Activated T-cell treated with anti-CD3 and anti-CD28 coated beads for 24 hours (primary cell): ENCODE results near the gene XCR1.

Source experiments
- DNase-seq: peaks from one replicate; pipeline ENCODE4 v3.0.0-alpha.2; 2020; ENCODE audit warnings: low read depth

XCR1 gene

DNA sequence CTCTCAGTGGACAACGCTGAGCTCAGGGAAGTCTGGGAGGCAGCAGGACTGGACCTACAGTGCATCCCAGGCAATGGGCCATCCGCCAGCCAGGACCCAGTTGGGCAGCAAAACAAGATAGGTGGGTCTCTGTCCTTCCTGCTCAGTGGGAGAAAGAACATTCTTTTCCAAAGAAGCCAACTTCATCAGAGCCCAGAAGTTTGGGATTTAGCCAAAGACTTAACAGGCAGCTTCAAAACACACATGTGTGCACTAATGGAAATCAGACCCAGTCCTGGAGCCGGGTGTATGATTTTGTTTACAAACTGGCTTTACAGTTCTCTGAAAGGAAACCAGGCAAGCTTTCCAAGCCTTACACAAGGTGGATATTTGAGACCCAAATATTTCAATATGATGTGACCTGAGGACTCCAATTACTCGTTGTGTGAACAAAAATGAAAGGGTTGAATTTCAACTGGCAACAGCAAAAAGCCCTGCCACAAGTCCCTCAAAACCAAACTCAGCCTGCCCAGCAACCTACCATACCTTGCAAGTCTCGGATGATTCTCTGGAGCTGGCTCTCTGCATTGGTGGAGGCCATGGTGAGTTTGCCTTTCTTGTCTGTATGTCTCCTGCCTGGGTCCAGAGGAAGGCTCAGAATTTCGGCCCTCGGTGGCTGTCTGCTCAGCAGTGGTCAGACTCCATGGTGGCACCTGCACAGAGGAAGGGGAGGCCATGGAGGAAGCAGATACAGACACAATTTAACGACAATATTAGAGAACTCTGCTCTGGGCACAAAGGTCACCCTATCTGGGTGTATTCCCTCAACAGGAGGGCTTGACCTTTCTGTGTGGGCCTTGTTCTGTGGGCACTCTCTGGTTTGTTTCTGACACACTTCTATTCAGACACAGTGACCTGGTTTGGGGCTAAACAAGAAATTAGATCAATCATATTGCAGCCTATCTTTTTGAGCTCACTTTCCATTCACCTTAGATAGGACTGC lies 42.7 kb downstream of the XCR1 start:
- no peak for DNase-seq

GRCh38 chr3:45983770-45984169 lies 43.5 kb downstream of the XCR1 start:
- no peak for DNase-seq

DNA sequence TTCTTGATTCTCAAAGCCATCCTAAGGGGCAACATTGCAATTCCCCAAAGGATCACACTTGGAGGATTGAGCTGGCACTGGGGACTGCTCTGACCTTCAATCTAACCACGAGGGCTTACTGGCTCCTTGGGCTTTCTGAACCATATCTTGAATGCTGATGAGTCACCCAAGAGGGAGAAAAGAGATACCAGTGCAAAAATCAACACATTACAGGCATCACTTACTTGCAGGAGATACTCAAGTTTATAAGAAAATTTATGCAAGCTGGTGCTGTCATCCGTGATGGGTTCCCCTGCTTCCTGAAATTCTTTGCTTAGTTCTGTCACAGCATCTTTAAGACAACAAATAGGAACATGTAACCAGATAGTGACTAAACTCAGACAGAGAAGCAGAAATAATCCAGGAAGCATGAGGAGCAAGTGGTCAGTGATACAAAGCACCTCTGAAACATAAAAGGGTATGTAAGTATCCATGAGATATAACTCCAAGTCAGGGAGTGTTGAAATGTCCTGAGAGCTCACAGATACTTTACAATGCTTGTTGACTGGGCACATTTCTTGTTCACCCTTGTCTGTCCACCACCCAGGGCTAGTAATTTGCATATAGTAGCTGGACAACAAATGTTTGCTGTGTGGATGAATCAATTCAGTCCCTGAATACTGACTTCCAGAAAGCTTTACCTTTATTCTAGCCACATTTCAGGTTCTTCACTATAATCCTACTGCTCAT lies 45.8 kb downstream of the XCR1 start:
- no peak for DNase-seq

GRCh38 chr3:45980819-45981218 lies 46.5 kb downstream of the XCR1 start:
- DNase-seq: no peak

GRCh38 chr3:45980229-45980813 lies 47.0 kb downstream of the XCR1 start:
- DNase-seq: no peak

DNA sequence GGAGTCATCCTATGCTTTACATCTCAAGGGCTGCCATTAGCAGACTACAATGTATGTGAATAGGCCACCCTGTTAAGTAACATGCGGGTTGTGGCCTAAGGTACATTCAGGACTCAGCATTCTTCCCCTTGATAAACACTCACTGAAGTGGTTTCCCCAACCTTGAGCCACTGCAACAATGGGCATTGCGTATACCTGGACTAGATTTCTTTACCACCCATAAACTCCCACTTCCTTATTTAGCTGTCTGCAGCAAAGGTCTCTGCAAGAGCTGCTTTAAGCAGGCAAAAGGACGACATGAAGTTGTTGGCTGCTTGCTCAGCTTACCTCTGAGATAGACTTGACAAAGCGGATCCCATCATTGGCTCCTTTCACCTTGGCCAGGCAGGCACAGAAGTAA lies 47.9 kb downstream of the XCR1 start:
- DNase-seq: no peak

DNA sequence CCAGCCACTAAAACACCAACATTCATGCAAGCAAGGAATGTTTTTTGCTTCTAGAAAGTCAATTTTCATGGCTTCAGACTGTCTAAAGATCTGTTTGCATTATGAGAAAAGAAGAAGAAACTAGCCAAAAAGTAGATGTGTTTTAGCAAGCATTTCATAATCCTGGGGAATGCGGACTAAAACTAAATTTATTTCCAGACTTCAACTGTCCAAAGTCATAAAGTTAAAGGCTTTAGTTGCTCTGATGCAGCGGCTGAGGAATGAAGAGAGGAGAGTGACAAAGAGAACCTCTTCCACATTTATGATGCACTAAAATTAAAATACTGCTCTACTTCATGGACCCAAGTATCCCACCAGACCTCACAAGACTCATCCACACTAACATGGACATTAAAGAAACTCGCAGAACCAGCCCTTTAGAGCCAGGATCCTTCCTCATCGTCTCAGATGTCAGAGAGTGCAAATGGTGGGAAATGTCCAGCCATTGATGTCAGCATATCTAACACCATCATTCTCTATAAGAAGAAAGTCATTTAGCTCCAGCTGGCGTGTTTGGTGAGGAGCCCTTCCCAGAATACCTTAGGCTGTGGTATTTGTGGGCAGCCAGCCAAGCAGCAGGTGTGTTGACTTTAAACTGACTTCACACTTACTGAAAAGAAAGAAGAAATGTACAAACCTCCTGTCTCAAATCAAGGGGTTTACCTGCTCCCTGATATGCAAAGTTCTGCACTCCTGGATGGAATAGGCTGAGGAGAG lies 49.1 kb downstream of the XCR1 start:
- DNase-seq: no peak

- no peak for DNase-seq
These were observed 50.8 kb downstream of the XCR1 start for GRCh38 chr3:45976191-45977091.

GRCh38 chr3:45975686-45976085 lies 51.6 kb downstream of the XCR1 start:
- DNase-seq: no peak

GRCh38 chr3:45974686-45975085 lies 52.6 kb downstream of the XCR1 start:
- no peak for DNase-seq

GRCh38 chr3:45972534-45973402 lies 54.5 kb downstream of the XCR1 start:
- DNase-seq: no peak

DNA sequence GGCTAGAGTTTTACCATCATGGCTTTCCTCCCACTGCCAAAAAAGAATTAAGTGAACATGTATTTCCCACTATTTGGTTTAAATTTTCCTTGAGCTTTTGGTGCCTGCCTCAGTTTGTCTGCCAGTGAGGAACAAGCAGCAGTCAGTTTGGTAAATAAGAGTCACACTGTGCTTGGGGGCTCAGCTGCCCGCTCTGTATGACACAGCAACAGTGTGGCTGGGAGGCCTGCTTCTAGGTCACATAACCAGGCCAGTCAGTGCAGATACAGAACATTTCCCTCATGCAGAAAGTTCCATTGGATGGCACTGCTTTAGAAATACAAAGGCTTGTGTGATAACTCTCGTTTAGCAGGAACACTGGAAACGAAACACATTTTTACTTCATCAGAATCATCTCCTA lies 57.3 kb downstream of the XCR1 start:
- DNase-seq: no peak

DNA sequence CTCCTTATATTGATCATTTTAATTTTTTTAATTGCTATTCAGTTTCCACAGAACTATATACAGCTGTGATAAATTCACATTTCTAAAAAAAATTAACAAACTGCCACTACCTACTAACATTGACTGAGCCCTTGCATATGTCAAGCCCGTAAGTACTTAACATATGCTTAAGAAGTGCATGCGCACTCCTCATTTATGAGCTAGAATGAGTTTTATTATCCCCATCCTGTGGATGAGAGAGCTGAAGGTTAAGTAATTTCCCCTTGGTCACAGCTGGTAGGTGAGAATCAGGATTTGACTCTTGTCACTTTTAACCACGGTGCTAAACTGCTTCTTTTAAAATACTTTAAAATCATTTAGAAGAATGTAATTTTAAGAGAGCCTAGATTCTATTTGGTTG lies 58.2 kb downstream of the XCR1 start:
- no peak for DNase-seq

DNA sequence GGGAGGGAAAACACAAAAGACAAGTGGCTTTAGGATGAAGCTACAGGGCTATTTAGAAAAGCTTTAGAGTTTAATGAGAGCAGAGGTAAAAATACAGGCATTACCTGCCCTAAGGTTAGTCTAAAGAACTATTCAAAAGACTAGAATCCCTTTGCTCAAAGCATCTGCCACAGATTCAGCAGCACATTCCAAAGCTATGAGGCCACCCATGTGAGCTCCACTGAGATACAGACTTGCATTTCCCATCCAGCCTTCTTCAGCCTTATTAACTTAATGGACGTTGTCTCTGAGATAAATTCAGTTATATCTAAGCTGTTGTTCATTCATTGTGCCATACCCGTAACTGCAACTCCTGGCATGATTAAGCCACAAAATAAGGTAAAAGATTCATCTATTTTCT lies 58.6 kb downstream of the XCR1 start:
- no peak for DNase-seq

DNA sequence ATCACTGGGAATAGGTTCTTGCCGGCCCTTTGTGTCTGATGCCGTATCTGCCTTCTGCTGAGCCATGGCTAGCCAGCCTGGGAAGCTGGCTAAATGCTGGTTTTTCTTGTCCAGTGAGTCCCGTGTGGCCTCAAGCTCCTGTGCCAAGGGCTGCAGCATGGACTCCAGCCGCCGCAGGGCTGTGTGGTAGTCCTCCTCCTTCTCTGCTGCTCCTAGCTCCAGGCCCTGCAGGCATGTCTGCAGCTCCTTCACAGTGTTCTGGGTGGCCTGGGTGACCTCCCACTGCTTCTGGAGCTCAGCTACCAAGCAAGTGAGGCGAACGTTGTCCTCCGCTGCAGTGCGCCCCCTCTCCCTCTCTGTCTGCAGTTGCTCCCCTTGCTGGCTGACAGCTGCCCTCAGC lies 59.1 kb downstream of the XCR1 start:
- no peak for DNase-seq

- DNase-seq: no peak
These were observed 59.6 kb downstream of the XCR1 start for GRCh38 chr3:45967724-45968123.
